GM21447 (cell line): ENCODE results near the gene PXMP2.
A peak's percentile ranks its signal among the peaks of the same experiment; 100 is the strongest.

ENCODE experiments used
- ATAC-seq: cut with Tn5 transposase; IDR thresholded peaks from one replicate; pipeline ENCODE4 v1.9.1; 2021; ENCODE audit not compliant: unreplicated experiment

PXMP2 gene

GRCh38 chr12:132660052-132660451, 27.3 kb upstream of the PXMP2 start:
- no peak for ATAC-seq

DNA sequence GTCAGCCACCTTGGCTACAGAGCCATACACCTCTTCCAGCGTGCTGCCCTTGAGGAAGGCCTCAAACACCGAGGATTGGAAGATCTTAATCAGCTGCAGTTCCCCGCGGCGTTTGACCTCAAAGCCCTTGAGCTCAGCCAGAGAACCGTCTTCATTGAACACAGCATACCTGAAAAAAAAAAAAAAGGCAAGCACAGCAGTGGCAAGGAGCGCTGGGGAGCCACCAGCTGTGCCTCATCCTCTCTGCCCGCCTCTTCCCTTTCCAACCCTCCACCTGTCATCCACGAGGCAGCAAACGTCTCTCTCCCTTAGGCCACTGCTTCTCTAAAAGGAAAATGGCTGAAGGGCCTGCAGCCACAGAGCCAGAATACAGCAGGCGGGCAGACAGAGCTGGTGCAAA, 26.4 kb upstream of the PXMP2 start:
- ATAC-seq, result no peak

GRCh38 chr12:132661972-132662371, 25.4 kb upstream of the PXMP2 start:
- no peak for ATAC-seq

- no peak for ATAC-seq
Measured at GRCh38 chr12:132662901-132663755, 24.3 kb upstream of the PXMP2 start.

DNA sequence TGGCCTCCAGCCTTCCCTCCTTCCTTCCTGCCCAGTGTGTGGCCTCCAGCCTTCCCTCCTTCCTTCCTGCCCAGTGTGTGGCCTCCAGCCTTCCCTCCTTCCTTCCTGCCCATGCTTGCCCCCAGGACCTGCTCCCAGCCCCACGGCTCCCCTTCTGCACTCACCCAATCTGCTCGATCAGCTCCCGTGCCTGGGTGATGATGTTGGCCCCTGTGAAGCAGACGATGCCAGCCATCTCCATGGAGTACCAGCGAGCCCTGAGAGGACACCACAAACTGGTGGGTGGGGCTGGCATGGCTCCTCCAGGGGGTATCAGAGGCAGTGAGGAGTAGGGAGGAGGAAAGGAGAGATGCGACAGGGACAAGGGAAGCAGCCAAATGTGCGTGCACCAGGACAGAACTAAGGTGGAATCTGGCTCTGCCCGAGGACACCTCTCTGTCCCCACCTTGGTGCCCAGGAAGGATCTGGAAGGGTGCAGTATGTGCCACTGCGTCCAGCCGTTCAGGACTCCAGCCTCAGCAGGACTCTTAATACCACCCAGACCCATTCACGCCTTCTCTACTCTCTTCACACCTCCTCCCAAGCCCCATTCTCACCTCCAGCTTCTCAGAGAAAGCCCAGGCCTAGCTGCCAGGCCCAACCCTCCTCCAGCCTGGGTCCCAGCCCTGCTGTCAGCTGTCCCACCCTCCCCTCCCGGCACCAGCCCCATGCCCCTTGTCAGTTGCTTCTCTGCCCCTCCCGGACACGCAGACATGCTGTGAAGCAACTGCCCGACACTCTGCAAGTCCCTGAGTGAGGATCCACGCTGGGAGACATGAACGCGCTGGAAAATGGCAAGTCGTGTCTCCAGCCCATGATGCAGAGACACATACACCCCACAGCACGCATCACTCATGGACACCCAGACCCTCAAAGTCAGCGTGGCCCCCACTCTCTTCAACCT, 22.9 kb upstream of the PXMP2 start:
- ATAC-seq, result no peak

- no peak for ATAC-seq
Measured at GRCh38 chr12:132665149-132665491, 22.3 kb upstream of the PXMP2 start.

DNA sequence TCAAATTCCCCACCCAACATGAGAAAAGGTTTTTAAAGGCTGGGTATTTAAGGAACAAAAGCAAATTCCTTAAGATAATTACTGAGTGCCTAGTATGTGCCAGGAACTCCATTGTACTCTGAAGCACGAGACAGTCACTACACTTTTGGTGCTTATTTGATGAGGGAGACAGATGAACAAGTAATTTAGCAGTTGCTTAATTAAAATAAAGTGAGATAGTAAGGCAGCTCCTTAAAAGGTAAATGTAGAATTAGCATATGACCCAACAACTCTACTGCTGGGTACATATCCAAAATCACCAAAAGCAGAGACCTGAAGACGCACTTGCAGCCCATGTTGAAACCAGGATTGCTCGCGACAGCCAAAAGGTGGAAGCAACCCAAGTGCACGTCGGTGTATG, 21.6 kb upstream of the PXMP2 start:
- no peak for ATAC-seq

DNA sequence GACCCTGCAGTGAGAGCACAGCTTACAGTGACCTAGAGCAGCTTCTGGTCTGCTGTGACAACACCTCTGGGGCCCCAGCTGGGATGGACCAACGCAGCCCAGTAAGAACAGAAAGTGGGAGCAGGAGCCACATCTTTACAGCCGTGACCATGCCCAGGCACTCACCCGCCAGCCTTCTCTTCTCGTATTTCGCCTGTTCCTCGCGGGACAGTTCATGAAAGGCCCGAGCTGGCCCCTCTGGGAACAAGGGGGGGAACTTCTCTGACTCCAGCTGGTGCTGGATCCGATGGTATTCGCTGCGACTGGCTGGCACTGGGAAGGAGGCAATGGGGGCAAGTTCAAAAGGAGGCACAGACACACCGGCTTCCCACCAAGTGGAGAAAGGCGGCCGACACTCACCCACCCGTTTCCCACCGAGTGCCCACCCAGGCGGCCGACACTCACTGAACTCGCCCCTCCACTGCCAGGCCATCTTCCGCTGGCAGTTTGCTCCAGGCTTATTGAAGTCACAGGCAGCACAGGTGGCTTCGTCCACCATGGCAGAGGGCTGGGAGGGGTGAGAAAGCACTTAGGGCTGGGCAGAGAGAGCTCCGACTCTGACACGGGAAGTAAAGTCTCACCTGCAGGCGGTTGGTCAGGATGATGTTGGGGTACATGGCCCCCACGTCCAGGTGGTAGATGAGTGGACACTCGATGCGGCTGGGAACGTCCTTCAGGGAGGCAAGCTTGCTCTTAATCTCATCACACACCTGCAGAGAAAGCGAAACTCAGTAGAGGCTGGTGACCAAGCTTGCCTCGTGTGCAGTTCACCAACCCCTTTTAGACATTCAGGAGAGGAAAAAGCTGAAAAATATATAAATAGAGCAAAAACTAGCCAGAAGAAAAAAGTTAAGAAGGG, 18.9 kb upstream of the PXMP2 start:
- no peak for ATAC-seq

GRCh38 chr12:132669166-132669879, 18.1 kb upstream of the PXMP2 start:
- ATAC-seq, result no peak

DNA sequence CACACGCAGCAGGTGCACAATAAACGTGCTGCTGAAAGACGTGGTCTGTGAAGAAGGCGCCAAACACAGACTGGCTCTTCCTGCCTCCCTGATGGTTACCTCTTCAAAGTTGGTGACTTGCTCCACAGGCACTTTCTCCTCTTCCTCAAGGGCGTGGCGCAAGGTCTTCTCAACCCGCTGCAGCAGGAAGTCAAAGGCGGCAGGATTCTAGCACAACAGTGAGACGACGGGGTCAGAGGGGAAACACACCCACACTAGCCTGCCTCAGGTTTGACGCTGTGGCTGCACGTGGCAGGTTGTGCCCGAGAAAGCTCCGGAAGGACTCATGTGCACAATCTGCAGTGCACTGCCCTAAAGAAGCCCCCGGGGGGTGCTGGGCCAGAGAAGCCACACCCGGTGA, 15.3 kb upstream of the PXMP2 start:
- no peak for ATAC-seq

DNA sequence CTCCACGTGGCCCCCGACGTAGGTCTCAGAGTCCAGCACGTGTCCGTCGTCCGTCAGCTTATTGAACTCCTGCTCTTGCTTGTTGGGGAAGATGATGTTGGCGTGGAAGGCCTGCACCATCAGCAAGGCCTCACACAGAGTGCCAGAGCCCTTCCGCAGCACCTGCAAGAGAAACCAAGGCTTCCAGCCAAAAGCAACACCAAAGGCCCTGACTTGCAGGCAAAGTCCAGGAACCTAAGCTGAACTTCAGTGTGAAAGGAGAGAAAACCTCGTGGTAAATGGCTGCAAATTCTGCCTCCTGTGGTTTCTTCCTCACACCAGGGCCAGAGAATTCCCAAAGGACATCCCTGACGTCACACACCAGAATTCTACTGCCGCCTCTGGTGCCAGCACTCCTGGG, 14.7 kb upstream of the PXMP2 start:
- no peak for ATAC-seq

GRCh38 chr12:132673288-132674179, 13.9 kb upstream of the PXMP2 start:
- ATAC-seq, result no peak

- ATAC-seq, result no peak
Measured at GRCh38 chr12:132674561-132674960, 12.8 kb upstream of the PXMP2 start.

- no peak for ATAC-seq
Measured at GRCh38 chr12:132675757-132676432, 11.5 kb upstream of the PXMP2 start.

- no peak for ATAC-seq
Measured at GRCh38 chr12:132677492-132677891, 9.9 kb upstream of the PXMP2 start.

GRCh38 chr12:132685400-132685799, 2.0 kb upstream of the PXMP2 start:
- ATAC-seq, result no peak

DNA sequence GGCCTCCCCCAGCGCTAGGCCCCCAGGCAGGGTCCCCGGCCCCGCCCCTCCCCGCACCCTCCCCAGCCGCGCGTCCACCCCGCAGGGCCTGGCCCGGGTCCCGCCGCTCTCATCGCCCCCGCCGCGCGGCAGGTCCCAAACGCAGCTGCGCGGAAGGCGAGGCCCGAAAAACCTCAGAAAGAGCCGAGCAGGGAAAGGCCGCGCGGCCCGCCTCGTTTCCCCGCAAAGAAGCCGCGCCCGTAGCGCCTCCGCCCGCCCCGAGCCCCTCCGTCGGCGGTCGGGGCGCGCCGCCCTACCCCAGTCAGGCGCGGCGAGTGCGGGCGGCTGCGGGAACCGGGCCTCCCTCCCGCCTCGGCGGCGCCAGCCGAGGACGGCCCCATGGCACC, 569 bp upstream of the PXMP2 start:
- peak; percentile 21 for ATAC-seq

DNA sequence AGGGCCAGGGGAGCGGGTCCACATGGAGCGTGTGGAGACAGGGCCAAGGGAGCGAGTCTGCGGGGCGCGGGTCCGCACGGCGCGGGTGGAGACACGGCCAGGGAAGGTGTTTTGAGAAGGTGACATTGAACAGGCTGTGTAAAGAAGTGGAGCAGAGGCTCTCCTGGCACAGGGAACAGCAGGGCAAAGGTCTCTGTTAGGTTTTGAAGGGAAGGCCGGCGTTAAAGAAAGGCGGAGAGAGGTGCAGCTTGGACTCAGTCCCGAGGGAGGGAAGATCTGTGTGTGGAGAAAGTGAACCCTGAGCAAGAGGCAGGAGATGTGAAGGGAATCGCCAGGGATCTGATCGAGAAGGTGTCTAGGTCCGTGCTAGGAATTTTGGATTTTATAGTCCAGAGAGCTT, 1.8 kb downstream of the PXMP2 start:
- no peak for ATAC-seq

- no peak for ATAC-seq
Measured at GRCh38 chr12:132690112-132690511, 2.7 kb downstream of the PXMP2 start.
